Fibroblast of skin of left quadriceps (primary cell): ENCODE results near the gene GBP5.
"Not testable (repeated sequence)": the region's sequence is repeated elsewhere in the genome, so short reads cannot be mapped to it uniquely, and the experiment has no call there.

Experiments
- DNase-seq, 2 experiments: peaks; one replicate each; pipeline ENCODE4 v3.0.0-alpha.2; 2013; ENCODE audit warnings: low read depth in 2 of 2

The GBP5 gene

DNA sequence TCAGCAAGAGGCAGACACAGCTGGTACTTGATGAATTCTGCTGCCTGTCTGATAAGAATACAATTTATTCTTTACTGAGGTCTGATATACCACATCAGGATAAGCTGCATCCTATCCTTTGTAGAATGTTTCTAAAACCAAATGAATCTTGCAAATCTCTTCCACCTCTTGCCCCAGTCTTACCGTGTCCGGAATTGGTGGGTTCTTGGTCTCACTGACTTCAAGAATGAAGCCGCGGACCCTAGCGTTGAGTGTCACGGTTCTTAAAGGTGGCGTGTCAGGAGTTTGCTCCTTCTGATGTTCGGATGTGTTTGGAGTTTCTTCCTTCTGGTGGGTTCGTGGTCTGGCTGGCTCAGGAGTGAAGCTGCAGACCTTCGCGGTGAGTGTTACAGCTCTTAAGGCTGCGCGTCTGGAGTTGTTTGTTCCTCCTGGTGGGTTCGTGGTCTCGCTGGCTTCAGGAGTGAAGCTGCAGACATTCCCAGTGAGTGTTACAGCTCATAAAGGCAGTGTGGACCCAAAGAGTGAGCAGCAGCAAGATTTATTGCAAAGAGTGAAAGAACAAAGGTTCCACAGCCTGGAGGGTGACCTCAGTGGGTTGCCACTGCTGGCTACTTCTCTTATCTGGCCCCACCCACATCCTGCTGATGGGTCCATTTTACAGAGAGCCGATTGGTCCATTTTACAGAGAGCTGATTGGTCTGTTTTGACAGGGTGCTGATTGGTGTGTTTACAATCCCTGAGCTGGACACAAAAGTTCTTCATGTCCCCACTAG is at the start of gene GBP5:
Gene GBP5 (minus strand): TSS at position 592 of the 773 bp plus-strand sequence. CDS start 3,305 bp downstream, outside the sequence.
- DNase-seq = not testable (repeated sequence)

DNA sequence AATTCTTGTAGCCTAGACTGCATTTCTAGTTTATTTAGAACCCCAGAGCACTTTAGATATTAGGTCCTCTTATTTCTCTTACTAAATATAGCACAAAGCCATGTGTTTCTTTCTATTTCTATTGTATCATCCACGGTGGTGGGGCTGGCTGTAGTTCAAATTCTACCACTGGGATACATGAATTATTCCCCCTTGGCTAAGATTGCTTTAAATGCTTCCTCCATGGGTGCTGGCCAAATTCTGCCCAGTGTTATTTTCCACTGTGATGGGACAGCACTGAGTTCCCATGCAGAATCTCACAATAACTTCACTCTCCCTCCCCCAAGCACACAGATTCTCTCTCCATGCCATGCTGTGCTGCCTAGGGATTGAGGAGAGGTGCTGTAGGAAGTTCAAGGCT is 49.7 kb upstream of the GBP5 start:
- DNase-seq = no peak

- DNase-seq = no peak
Measured at GRCh38 chr1:89312572-89312971, 39.9 kb upstream of the GBP5 start.

DNA sequence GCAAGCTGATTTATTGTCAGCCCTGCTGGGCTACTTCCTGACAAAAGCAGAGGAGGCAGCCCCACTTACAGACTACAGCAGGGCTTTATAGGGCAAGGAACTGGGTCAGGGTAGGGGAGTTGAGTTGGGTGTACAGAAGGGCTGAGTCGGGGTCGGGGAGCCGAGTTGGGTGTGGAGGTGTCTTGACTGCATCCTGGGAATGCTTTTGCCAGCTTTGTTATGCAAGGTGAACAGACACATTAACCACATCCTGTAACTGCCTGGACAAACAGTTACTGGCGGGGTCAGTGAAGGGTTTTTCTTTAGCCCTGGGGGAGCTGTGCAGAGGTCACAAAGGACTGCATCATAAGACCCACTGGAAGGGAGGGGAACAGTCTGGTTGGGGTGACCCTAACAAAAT is 39.1 kb upstream of the GBP5 start:
- no peak for DNase-seq

- DNase-seq = no peak
Measured at GRCh38 chr1:89310976-89311375, 38.3 kb upstream of the GBP5 start.

- DNase-seq = no peak
Measured at GRCh38 chr1:89310505-89310904, 37.8 kb upstream of the GBP5 start.

- DNase-seq = no peak
Measured at GRCh38 chr1:89309828-89310227, 37.2 kb upstream of the GBP5 start.

GRCh38 chr1:89306273-89306672 is 33.6 kb upstream of the GBP5 start:
- no peak for DNase-seq

DNA sequence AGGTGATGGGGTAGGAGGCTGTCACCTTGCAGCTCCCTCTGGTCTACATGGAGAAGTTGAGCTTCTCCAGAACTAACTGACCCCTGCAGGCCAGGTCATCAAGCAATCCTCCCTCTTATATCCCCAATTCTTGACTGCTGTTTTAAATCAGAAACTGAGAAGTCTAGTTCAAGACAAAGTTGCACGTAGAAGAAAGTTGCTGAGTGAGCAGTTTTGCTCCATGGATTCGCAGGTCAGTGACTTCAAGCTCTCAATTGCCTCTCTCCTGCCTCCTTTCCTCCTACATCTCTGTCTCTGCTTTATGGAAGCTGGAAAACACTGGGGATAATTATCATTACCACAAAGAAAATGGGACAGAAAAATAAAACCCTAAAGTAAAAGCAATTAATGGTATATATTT is 32.8 kb upstream of the GBP5 start:
- no peak for DNase-seq

DNA sequence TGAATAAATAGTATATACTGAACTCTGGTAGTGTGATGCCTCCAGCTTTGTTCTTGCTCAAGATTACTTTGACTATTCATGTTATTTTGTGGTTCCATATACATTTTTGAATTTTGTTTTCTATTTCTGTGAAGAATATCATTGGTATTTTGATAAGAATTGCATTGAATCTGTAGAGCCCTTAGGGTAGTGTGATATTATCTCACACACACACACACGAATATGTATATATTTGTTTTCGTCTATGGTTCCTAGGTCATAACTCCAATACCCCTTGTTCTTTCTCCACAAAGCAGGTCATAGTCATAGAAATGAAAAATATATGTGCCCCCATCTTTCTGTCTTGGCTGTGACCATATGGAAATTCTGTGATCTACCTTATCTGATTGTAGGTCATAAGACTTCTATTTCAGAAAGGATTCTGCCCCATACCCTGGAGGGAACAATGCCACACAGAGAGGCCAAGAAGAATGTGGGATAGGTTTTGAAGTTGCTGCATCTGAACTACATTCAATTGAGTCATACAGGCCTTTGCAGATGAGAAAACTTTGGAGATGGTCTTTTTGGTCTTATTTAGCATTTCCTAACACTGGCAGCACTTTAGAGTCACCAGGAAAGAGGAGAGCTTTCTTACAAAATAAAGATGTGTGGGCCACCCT is 32.0 kb upstream of the GBP5 start:
- no peak for DNase-seq

GRCh38 chr1:89302697-89303332 is 30.2 kb upstream of the GBP5 start:
- DNase-seq = no peak

GRCh38 chr1:89299739-89300463 is 27.2 kb upstream of the GBP5 start:
- not testable (repeated sequence) for DNase-seq

GRCh38 chr1:89298461-89298860 is 25.8 kb upstream of the GBP5 start:
- DNase-seq = no peak

DNA sequence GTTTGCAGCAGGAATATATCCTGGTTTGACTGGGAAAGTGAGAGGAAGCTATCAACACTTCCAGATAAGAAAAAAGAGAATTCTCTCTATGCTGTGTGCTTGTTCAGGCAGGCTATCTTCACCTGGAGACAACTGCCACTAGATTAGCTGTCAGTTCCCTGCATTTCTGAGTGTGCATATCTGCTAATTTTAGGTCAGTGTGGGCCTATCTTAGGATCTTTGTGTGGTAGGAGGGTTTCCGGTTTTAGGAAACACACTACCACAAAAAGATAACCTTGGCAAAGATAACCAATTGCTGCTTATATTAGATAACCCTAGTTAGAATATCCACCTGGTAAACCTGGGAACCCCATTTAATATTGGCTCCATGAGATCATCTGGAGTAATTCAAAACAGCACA is 22.5 kb upstream of the GBP5 start:
- no peak for DNase-seq

DNA sequence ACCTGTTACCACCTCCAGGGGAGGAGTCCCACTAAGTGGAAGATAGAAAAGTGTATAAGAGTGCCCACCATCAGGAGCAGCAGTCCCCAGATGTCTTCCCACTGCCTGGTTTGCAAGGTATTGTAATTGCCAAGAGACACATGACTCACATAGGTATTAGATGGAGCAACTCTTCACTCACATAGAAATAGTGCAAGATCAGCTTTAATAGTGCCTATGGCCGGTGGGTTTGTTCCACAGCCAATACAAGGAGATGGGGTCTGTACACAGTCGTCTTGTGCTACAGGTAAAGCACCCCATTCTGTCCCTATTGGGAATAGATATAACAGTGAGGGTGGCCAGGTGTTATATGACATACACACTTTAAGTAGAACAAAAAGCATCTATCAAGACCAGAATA is 18.6 kb upstream of the GBP5 start:
- no peak for DNase-seq

DNA sequence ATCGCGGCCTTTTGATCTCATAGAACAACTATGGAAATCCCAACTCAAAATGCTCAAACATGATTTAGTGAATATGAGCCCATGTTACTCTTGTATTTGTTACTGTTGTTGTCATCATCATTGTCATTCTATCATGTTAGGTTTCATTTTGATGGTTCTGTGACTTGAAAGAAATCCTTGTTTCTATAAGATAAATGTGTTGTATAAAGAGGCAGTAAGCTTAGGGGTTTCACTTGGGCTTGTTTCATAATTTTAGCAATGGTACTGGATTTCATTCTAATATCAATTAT is 15.3 kb upstream of the GBP5 start:
- no peak for DNase-seq

- no peak for DNase-seq
Measured at GRCh38 chr1:89287181-89288050, 14.8 kb upstream of the GBP5 start.

- DNase-seq = no peak
Measured at GRCh38 chr1:89286549-89287180, 14.0 kb upstream of the GBP5 start.

GRCh38 chr1:89285745-89286380 is 13.2 kb upstream of the GBP5 start:
- DNase-seq = no peak

- DNase-seq = not testable (repeated sequence)
Measured at GRCh38 chr1:89284078-89284763, 11.6 kb upstream of the GBP5 start.
